ENCODE data around the gene NDUFV1. TPM values are rescaled to one million over a fixed set of nuclear protein-coding genes. Genes with fewer than 3 reads are reported as not detected.

Gene NDUFV1
- total RNA-seq, 8 experiments from 2014 or later, result 135 to 267 (median 157) TPM

DNA sequence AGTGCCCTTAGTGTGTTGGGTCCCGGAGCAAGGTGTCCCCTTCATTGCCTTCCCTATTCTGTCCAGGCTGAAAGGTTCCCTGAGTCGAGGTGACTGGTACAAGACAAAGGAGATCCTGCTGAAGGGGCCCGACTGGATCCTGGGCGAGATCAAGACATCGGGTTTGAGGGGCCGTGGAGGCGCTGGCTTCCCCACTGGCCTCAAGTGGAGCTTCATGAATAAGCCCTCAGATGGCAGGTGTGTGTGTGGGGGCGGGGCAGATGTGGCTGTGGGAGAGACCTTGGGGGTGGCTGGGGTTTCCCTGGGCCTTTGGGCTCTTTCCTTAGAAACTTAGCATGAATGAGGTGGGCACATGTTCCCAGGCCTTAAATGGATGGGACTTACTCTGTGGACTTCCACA, 1.8 kb downstream of the NDUFV1 start:
- peaks cover 12 to 13% of the 10 kb centered on the region in 2 donors for H3K4me1 ChIP-seq (replicated peaks in 1 of 2)

DNA sequence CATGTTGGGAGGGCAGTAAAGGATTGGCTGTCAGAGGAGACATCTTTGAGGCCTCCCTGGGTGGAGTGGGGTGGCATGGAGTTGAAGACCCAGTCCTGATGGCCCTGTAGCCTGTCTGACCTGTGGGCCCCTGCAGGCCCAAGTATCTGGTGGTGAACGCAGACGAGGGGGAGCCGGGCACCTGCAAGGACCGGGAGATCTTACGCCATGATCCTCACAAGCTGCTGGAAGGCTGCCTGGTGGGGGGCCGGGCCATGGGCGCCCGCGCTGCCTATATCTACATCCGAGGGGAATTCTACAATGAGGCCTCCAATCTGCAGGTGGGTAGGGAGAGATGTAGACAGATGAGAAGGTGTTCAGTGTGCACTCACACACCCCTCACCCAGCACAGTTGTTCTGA, 2.6 kb downstream of the NDUFV1 start:
- no peak overlapping the region for H3K4me3 ChIP-seq
- in situ Hi-C loops (cut with MboI; ENCODE audit: low pct_unique_long_range_greater_than_20kb in 2 of 9, low sequenced_read_pairs in 9 of 9, unreplicated experiment in 9 of 9), result no loop called here
- WGBS, 10 experiments, result 100% methylated on average over 2 of the region's 10 CpGs; no CpG with 5 or more reads in 9 of the 10 experiments
- H3K4me1 ChIP-seq (replicated peaks in 1 of 2), result peaks cover 10 to 12% of the 10 kb centered on the region in 2 donors
- ATAC-seq (replicated peaks in 6 of 8), result no peak
- H3K27ac ChIP-seq, result no peak overlapping the region

More for the DNA sequence above, 1.8 kb downstream of the NDUFV1 start:
- ATAC-seq (replicated peaks in 6 of 8), result no peak
- WGBS, 10 experiments, result 100% methylated on average over 1 of the region's 8 CpGs; no CpG with 5 or more reads in 8 of the 10 experiments
- Histone ChIP-seq H3K4me3 (no peak overlapping the region), H3K27ac (no peak overlapping the region)
- in situ Hi-C loops (cut with MboI; ENCODE audit: low pct_unique_long_range_greater_than_20kb in 2 of 9, low sequenced_read_pairs in 9 of 9, unreplicated experiment in 9 of 9), result no loop called here

DNA sequence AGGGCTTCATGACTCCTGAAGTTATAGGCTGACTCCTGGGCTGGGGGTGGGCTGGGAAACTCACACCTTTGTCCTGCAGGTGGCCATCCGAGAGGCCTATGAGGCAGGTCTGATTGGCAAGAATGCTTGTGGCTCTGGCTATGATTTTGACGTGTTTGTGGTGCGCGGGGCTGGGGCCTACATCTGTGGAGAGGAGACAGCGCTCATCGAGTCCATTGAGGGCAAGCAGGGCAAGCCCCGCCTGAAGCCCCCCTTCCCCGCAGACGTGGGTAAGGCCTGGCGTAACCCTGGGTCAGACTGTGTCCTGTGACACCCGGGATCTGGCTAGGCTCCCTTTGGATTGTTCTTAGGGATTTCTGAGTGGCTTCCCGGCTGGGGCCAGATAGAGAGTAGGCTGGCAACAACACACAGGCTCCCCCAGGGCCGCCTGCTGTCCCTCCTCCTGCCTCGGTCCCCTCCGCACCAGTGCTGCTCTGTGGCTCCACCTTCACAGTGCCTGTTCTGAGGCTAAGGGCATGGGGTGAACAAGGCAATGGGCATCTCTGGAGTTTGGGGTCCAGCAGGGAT, 3.6 kb downstream of the NDUFV1 start:
- no peak for ATAC-seq (replicated peaks in 6 of 8)
- H3K27ac ChIP-seq, result no peak overlapping the region
- WGBS, 10 experiments, result 70 to 95% (median 92%) methylated on average over 2 to 4 of the region's 15 CpGs; no CpG with 5 or more reads in 6 of the 10 experiments
- H3K4me1 ChIP-seq (replicated peaks in 1 of 2), result peaks cover 9 to 12% of the 10 kb centered on the region in 2 donors
- H3K4me3 ChIP-seq, result no peak overlapping the region
- in situ Hi-C loops (cut with MboI; ENCODE audit: low pct_unique_long_range_greater_than_20kb in 2 of 9, low sequenced_read_pairs in 9 of 9, unreplicated experiment in 9 of 9), result no loop called here

DNA sequence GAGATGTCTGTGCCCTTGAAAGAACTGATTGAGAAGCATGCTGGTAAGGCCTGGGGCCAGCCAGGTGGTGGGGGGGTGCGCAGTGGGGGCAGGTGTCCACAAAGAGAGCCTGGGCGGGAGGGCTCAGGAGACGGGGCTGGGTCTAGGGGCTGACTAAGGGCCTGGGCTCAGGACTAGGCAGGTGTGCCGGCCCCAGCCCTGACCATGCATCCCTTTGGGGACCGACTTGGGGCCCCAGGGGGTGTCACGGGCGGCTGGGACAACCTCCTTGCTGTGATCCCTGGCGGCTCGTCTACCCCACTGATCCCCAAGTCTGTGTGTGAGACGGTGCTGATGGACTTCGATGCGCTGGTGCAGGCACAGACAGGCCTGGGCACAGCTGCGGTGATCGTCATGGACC, 4.4 kb downstream of the NDUFV1 start:
- Histone ChIP-seq H3K27ac (no peak overlapping the region), H3K4me3 (no peak overlapping the region), H3K4me1 (replicated peaks in 1 of 2) (peaks cover 7% of the 10 kb centered on the region in 2 donors)
- 70 to 90% methylated on average over 2 of the region's 14 CpGs; no CpG with 5 or more reads in 8 of the 10 experiments for WGBS, 10 experiments
- in situ Hi-C loops (cut with MboI; ENCODE audit: low pct_unique_long_range_greater_than_20kb in 2 of 9, low sequenced_read_pairs in 9 of 9, unreplicated experiment in 9 of 9), result no loop called here
- no peak for ATAC-seq (replicated peaks in 6 of 8)

- WGBS, 10 experiments, result 77 to 100% (median 81%) methylated on average over 2 to 6 of the region's 37 CpGs; no CpG with 5 or more reads in 7 of the 10 experiments
- H3K27ac ChIP-seq, result no peak overlapping the region
Measured at GRCh38 chr11:67611704-67612587, 5.2 kb downstream of the NDUFV1 start.

DNA sequence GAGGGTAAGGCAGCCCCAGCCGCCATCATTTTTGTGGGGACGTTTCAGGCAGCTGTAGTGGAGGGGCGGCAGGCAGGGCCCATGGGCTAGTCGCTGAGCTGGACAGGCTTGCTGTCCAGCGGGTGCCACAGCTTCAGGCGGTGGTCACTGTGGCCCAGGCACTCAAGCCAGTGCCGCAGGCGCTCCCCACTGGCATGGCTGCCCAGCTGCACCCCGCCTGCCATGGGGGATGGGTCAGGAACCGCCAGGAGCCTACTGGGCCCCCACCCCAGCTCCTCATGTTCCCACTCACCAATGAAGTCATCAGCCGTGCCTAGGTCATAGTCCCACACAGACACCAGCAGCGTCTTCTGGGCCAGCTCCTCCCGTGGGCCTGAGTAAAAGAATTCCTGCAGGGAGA, 6.0 kb downstream of the NDUFV1 start:
- peaks cover 1 to 2% of the 10 kb centered on the region in 2 donors for H3K4me1 ChIP-seq (replicated peaks in 1 of 2)
- no peak for ATAC-seq (replicated peaks in 6 of 8)
- in situ Hi-C loops (cut with MboI; ENCODE audit: low pct_unique_long_range_greater_than_20kb in 2 of 9, low sequenced_read_pairs in 9 of 9, unreplicated experiment in 9 of 9), result no loop called here
- H3K27ac ChIP-seq, result no peak overlapping the region
- H3K4me3 ChIP-seq, result no peak overlapping the region
- 60% methylated on average over 1 of the region's 13 CpGs; no CpG with 5 or more reads in 9 of the 10 experiments for WGBS, 10 experiments

More at GRCh38 chr11:67611704-67612587, 5.2 kb downstream of the NDUFV1 start:
- H3K4me1 ChIP-seq (replicated peaks in 1 of 2), result peaks cover 6% of the 10 kb centered on the region in 2 donors
- ATAC-seq (replicated peaks in 6 of 8), result no peak
- in situ Hi-C loops (cut with MboI; ENCODE audit: low pct_unique_long_range_greater_than_20kb in 2 of 9, low sequenced_read_pairs in 9 of 9, unreplicated experiment in 9 of 9), result no loop called here
- no peak overlapping the region for H3K4me3 ChIP-seq

GRCh38 chr11:67613313-67613959, 6.7 kb downstream of the NDUFV1 start:
- Histone ChIP-seq H3K4me1 (replicated peaks in 1 of 2) (no peaks in the 10 kb centered on the region), H3K27ac (no peak overlapping the region), H3K4me3 (no peak overlapping the region)
- WGBS, 10 experiments, result 70 to 100% (median 90%) methylated on average over 1 to 9 of the region's 17 CpGs; no CpG with 5 or more reads in 4 of the 10 experiments
- peak in 5 of 8 experiments; percentile 3 to 12 (median 6) for ATAC-seq (replicated peaks in 6 of 8)
- in situ Hi-C loops (cut with MboI; ENCODE audit: low pct_unique_long_range_greater_than_20kb in 2 of 9, low sequenced_read_pairs in 9 of 9, unreplicated experiment in 9 of 9), result no loop called here

GRCh38 chr11:67613960-67614715, 7.4 kb downstream of the NDUFV1 start:
- in situ Hi-C loops (cut with MboI; ENCODE audit: low pct_unique_long_range_greater_than_20kb in 2 of 9, low sequenced_read_pairs in 9 of 9, unreplicated experiment in 9 of 9), result no loop called here
- WGBS, 10 experiments, result 18 to 50% (median 40%) methylated on average over 2 to 4 of the region's 23 CpGs; no CpG with 5 or more reads in 6 of the 10 experiments
- no peak overlapping the region for H3K4me3 ChIP-seq
- ATAC-seq (replicated peaks in 6 of 8), result peak; percentile 39 to 78 (median 60)
- H3K27ac ChIP-seq, result no peak overlapping the region
- no peaks in the 10 kb centered on the region for H3K4me1 ChIP-seq (replicated peaks in 1 of 2)

DNA sequence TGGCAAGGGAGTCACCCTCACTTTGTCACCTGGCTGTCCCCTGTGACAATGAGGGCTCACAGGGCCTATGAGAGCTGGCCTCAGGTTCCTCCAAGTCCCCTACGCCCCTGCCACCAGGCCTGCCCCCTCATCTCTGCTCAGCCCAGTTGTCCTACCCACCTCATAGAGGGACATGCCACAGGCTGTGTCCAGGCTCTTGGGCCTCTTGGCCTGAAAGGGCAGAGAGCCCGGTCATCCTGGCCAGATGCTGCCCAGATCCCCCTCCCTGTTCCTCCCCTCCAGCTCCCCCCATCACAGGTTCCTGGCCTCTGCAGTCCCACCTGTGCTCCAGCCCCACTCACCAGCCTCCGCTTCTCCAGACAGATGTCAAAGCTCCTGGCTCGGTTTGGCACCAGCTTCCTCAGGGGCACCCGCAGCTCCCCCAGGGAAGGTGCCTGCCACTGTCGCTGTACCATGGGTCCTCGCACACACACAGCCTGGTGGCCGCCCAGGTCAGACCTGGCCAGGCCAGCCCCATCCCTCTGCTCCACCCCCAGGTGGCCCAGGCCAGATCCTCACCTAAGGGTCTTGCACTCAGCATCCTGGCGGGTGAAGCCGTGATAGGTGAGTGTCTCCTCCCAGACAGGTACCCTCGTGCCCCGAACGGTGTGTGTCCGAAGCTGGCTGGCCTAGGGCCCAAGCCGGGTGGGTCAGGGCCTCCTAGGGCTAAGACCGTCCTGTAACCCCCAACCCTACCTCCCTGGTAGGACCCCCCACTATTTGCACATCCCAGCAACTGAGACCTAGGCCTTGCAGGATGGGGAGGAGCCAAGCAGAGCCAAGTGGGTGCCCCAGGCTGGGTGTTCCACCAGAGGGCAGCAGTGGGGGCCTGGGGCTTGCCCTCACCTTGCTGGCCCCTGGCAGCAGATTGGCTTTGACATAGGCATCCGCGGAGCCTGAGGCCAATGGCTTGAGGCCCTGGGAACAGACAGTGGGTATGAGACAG, 8.3 kb downstream of the NDUFV1 start:
- Histone ChIP-seq H3K4me3 (no peak overlapping the region), H3K4me1 (replicated peaks in 1 of 2) (peaks cover 0 to 2% of the 10 kb centered on the region in 2 donors), H3K27ac (no peak overlapping the region)
- 80 to 100% (median 93%) methylated on average over 1 to 3 of the region's 18 CpGs; no CpG with 5 or more reads in 7 of the 10 experiments for WGBS, 10 experiments
- in situ Hi-C loops (cut with MboI; ENCODE audit: low pct_unique_long_range_greater_than_20kb in 2 of 9, low sequenced_read_pairs in 9 of 9, unreplicated experiment in 9 of 9), result no loop called here
- ATAC-seq (replicated peaks in 6 of 8), result peak in 7 of 8 experiments; percentile 1 to 50 (median 6)

- Histone ChIP-seq H3K4me3 (no peak overlapping the region), H3K4me1 (replicated peaks in 1 of 2) (peaks cover 0 to 2% of the 10 kb centered on the region in 2 donors), H3K27ac (no peak overlapping the region)
- peak in 2 of 8 experiments; percentile 1 to 3 for ATAC-seq (replicated peaks in 6 of 8)
- in situ Hi-C loops (cut with MboI; ENCODE audit: low pct_unique_long_range_greater_than_20kb in 2 of 9, low sequenced_read_pairs in 9 of 9, unreplicated experiment in 9 of 9), result no loop called here
- WGBS, 10 experiments, result 80 to 87% methylated on average over 1 to 3 of the region's 34 CpGs; no CpG with 5 or more reads in 8 of the 10 experiments
Measured at GRCh38 chr11:67615728-67616430, 9.1 kb downstream of the NDUFV1 start.
